Stimulated activated naive CD8-positive, alpha-beta T cell treated with anti-CD3 and anti-CD28 coated beads, Interleukin-15, Interleukin-2, amounts not matched to agents 100 U/mL and 50 U/mL, for 24 hours (primary cell): ENCODE measurements around the gene TFPT.

Source experiments
- ATAC-seq: fragments of 150-1000 bp; cut with Tn5 transposase; one replicate; pipeline ENCODE4 v1.10.0; 2021
- DNase-seq: peaks from one replicate; pipeline ENCODE4 v3.0.0; 2021

TFPT gene

DNA sequence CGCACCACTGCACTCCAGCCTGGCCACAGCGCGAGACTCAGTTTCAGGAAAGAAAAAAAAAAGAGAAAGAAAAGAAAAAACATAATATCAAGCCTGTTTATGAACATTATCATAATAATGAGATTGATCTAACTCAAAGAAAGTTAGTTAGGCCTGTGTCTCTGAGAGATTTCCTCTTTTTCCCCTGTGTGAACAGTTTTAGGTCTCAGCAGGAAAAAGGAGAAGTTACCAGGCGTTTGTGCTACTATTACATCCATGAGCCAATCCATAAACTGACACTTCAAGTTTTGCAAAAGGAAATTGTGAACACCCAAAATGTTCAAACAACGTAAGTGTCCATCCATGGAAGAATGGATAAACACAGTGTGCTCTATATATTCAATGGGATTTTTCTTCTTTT, 38.1 kb downstream of the TFPT start:
- DNase-seq (no peak), ATAC-seq (no peak)

DNA sequence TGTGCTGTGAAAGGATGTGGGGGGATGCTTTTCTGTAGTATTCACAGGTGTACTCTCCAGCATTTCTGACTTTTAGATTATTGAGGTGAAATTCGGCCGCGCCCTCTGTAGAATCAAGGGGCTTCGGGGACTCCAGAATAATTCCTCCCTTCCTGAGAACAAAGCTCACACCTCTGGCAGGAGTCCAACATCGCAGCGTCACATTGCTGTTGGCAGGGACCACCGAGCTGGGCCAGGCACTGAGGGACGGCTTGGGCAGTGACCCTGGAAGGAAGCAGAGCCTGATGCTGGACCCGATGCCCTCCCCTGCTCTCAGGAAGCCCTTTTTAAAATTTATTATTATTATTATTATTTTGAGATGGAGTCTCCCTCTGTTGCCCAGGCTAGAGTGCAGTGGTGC, 40.6 kb downstream of the TFPT start:
- DNase-seq (no peak), ATAC-seq (no peak)

DNA sequence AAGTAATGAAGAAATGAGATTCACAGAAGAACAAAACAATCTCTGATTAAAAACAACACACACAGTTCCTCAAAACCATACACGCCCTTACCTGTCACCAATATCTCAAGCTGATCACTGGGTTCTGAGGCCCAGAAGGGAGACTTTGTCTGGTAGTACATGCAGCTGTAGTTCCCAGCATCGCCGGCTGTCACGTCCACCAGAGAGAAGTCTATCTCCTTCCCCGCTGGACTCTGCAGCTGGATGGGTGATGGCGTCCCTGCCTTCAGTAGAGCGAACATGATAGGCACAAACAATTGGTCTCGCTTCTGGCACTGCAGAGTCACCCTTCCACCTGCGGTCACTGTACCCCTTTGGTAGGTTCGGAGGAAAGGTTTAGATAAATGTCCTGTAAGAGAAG, 41.6 kb downstream of the TFPT start:
- DNase-seq: no peak
- no peak for ATAC-seq

DNA sequence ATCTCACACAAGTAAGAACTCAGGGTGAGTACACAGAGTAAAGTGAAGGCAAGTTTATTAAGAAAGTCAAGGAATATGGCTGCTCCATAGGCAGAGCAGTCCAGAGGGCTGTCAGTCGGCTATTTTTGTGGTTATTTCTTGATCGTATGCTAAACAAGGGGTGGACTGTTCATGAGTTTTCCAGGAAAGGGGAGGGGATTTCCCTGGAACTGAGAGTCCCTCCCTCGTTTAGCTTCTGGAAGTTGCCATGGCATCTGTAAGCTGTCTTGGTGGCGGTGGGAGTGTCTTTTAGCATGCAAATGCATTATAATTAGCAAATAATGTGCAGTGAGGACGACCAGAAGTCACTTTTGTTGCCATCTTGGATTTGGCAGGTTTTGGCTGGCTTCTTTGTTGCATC, 46.0 kb downstream of the TFPT start:
- no peak for ATAC-seq
- no peak for DNase-seq

DNA sequence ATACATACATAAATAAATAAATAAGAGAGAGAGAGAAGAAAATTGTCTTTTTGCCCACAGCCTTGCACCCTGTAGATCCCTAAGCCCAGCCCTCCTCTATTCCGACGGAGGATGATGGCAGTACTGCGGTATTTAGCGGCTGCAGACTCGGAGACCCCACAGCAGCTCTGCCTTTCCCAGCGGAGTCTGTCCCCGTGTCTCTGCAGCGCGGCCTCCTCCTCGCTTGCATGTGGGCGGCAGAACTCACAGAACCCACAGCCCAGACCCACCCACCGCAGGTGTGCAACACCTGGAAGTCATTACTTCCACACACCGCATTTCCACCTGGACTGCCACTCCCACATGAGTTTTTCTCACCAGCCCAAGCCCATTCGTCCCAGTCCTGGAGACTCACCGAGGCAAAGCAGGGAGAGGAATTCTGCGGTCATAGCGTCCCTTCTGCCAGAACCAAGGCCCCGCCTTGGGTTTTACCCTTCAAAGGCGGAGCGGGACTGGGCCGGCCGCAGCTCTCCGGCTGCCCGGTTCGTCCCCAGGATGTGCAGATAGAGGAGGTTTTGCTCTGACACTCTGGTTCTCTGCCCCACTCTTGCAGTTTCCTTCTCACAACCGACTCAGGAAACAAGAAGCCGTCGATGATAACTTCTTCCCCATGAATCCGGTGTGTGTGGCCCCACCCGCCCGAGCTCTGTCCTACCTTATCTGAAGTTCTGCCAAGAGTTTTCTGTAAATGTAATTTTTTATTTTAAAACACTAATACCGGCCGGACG, 51.9 kb downstream of the TFPT start, which contains the start of gene VSTM1:
Gene VSTM1, minus strand, starts transcription at position 548 of the 767 bp plus-strand sequence. Its CDS starts 120 bp downstream, at position 428.
- DNase-seq: no peak
- no peak for ATAC-seq

DNA sequence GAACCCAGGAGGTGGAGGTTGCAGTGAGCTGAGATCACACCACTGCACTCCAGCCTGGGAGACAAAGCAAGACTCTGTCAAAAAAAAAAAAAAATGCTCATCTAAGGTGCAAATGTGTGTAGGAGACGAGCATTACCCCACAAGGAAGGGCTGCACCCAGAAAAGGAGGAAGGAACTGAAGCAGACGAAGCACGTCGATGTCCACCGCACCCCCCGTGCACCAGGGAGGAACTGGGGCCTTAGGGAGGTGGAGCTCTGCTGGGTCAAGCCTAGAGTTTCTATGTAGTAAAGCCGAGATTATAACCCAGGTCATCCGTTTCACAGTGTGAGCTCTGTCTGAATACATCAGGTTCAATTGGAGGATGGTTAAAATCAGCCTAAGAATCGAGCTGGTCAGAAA, 52.8 kb downstream of the TFPT start:
- ATAC-seq (no peak), DNase-seq (no peak)
